IMR-90 (cell line): Measurements from ENCODE around the gene NUCB1.

Source experiments
- BHLHE40 ChIP-seq: fragments of 150-350 bp; IDR thresholded peaks from 2 replicates; pipeline ENCODE4 v1.6.1; 2016; ENCODE audit warnings: mild to moderate bottlenecking, low read depth, low read length
- MAFK ChIP-seq: IDR thresholded peaks from 2 replicates; pipeline ENCODE4 v1.6.1; 2012; ENCODE audit warnings: low read depth, low read length, improper control_type of control experiment
- POLR2A ChIP-seq: IDR thresholded peaks from 2 replicates; pipeline ENCODE4 v1.6.1; 2012; ENCODE audit warnings: mild to moderate bottlenecking, low read depth, low read length
- RAD21 ChIP-seq: IDR thresholded peaks from 2 replicates; pipeline ENCODE4 v1.6.1; 2012; ENCODE audit warnings: low read length, improper control_type of control experiment
- TF ChIP-seq, protein P1 (sequence below): conservative IDR thresholded peaks from 2 replicates; pipeline ENCODE4 v1.5.1; 2012; ENCODE audit warnings: mild to moderate bottlenecking, low read depth, low read length, improper control_type of control experiment

DNA sequence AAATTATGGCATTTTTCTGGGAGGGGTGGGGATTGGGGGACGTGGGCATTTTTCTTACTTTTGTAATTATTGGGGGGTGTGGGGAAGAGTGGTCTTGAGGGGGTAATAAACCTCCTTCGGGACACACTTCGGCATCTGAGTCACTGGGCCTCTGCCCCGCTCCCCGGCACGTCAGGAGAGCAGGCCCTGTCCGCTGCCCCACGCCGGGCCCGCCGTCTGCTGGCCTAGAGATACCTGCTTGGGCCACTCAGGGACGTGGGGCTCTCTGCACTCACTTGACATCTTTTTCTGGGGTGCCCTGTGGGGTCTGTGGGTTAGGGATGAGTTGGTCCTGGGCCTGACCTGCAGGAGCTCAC is 61.5 kb downstream of the NUCB1 start:
- TF ChIP-seq BHLHE40 (no peak), POLR2A (no peak; the same call in 1 of the 2 replicates), RAD21 (no peak), MAFK (no peak)
- TF ChIP-seq, protein P1, sequence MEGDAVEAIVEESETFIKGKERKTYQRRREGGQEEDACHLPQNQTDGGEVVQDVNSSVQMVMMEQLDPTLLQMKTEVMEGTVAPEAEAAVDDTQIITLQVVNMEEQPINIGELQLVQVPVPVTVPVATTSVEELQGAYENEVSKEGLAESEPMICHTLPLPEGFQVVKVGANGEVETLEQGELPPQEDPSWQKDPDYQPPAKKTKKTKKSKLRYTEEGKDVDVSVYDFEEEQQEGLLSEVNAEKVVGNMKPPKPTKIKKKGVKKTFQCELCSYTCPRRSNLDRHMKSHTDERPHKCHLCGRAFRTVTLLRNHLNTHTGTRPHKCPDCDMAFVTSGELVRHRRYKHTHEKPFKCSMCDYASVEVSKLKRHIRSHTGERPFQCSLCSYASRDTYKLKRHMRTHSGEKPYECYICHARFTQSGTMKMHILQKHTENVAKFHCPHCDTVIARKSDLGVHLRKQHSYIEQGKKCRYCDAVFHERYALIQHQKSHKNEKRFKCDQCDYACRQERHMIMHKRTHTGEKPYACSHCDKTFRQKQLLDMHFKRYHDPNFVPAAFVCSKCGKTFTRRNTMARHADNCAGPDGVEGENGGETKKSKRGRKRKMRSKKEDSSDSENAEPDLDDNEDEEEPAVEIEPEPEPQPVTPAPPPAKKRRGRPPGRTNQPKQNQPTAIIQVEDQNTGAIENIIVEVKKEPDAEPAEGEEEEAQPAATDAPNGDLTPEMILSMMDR, result no peak
